ENCODE measurements around the gene MAMDC2.

The MAMDC2 gene

DNA sequence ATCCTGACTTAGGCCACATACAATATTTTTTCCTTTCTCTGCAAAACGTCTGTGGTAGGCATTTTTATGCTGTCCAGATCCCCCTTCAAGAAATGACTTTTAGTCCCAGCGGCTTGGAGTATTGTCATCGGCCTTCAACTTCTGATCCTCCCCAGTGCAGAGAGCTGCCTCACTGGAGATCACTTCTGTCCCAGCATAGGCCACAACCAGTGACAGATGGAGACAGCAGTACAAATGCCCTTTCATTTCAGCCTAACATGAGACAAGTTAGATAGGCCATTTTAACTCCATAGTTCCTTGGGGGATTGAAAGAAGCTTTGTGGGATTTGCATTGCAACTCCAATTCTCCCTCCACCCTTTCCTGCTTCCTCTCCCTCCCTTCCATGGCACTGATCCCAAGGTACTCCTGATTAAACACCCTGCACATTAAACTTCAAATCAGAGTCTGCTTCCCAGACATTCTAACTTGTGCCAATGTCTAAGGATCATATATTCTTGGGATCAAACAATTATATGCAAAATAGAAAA, 3.2 kb upstream of the MAMDC2 start:
- DNase-seq (ENCODE audit: low read depth): no peak

GRCh38 chr9:70042461-70043215, 1.0 kb upstream of the MAMDC2 start:
- no peak for DNase-seq (ENCODE audit: low read depth)

DNA sequence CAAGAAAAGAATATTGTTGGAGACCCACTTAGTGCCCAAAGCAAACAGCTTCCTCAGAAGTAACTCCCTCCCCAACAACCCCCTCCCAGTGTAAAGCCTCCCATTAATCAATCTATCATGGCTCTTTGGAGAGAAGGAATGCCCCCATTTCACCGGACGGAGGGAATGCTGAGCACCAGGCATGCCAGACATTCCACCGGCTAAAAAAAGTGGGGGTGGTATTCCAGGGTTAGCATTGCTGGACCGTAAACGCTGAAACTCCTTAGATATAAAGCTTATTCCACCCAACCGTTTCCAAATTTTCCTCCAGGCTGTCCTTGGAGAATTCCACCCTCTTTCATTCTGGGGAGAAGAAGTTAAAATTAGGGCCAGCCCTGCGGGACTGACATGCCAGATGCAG, 363 bp upstream of the MAMDC2 start:
- no peak for DNase-seq (ENCODE audit: low read depth)

GRCh38 chr9:70044490-70045307, 1.1 kb downstream of the MAMDC2 start:
- DNase-seq (ENCODE audit: low read depth): no peak

GRCh38 chr9:70045452-70045851, 1.8 kb downstream of the MAMDC2 start:
- no peak for DNase-seq (ENCODE audit: low read depth)

DNA sequence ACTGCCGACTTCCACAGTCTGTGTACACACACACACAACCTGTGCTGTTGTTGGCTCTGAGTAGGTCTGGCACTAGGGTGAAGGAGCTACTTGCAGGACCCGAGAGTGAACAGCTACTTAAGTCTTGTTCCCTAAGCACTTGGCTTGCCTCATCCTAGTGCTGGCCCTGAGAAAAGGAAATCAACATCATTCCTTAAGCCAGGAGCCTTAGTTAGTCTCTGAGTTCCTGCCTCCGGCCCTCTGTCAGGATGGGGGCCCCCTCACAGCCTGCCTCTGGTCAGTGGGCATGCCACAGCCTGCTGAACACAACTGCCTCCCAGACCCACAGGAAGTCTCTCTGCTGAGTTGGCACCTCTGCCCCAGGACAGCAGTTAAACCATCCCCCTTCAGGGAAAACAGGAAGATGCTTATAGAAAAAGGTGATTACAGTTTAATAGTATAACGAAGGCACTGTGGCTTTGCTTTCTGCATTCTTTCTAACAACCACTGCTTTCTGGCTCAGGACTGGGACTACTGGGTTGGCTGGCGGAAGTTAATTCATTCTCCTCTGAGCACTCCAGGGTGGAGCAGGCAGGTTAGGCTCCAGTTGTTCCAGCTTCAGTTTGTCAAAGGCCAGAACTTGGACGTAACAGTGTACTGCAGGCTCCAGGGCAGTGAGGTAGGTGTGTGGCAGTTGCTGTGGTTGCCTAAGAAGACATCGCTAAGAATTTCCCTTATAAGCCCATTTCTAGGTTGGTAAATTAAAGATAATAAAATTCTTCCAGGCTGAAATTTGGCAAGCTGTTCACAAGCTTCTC, 2.8 kb downstream of the MAMDC2 start:
- DNase-seq (ENCODE audit: low read depth): no peak

DNA sequence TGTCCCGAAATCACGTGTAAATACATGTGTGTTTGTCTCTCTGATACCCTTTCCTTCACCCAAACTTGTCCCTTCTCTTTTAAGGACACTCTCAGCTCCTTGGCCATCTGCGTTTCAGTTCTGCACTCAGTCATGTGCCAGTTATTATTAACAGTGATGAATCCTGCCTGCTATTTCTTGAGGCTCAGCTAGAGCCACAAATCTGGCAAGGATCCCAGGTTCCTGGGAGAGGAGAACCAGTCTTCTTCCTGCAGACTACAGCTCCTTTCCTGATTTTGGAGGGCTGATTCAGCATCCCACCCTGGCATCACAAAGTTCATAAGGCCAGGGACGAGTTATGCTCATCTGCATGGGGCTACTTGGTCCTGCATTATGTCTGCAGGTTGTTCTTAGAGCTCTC, 5.6 kb downstream of the MAMDC2 start:
- no peak for DNase-seq (ENCODE audit: low read depth)

DNA sequence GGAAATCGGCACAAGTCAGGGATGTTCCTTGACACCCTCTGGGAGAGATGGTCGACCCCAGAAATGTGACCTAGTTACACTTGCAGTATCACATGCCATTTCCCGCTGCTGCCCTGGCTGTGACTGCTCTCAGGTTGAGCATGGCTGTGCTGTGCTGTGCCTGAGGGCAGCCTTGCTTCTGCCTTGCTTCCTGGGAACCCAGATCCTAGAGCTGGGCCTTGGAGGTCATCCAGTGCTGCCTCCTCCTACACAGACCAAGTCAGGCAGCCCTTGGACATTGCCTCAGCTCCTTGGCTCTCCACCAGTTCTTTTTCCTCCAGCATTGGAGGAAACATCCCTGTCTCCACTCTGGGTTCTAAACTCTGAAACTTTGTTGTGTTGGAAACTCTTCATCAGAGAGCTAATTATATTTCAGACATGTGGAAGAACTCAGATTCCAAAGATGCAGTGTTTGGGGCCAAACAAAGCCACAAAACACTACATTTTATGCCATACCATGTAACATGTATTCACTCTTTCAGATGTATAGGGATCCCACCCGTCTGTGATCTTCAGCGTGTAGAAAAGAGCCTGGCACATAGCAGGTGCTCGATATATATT, 6.1 kb downstream of the MAMDC2 start:
- no peak for DNase-seq (ENCODE audit: low read depth)

DNA sequence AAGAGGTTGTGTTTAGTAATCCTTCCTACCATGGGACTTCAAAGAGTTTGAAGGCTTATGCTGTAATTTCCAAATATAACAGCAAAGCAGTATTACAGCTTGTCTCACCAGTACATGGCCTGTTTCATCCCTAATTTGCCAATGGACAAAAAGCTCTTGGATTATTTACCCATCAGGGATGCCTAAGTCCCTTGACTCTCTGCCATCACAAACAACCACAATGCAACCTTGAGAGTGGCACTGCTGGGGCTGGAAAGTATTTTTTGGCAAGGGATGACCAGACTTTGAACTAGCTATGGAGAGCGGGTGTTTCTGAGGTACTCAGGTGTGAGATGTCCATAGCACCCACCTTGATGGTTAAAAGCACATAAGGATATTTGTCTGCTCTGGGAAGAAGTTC, 9.1 kb downstream of the MAMDC2 start:
- DNase-seq (ENCODE audit: low read depth): no peak

- DNase-seq (ENCODE audit: low read depth): no peak
Observed at GRCh38 chr9:70053864-70054263, 10.2 kb downstream of the MAMDC2 start.

- DNase-seq (ENCODE audit: low read depth): no peak
Observed at GRCh38 chr9:70054521-70054920, 10.9 kb downstream of the MAMDC2 start.

DNA sequence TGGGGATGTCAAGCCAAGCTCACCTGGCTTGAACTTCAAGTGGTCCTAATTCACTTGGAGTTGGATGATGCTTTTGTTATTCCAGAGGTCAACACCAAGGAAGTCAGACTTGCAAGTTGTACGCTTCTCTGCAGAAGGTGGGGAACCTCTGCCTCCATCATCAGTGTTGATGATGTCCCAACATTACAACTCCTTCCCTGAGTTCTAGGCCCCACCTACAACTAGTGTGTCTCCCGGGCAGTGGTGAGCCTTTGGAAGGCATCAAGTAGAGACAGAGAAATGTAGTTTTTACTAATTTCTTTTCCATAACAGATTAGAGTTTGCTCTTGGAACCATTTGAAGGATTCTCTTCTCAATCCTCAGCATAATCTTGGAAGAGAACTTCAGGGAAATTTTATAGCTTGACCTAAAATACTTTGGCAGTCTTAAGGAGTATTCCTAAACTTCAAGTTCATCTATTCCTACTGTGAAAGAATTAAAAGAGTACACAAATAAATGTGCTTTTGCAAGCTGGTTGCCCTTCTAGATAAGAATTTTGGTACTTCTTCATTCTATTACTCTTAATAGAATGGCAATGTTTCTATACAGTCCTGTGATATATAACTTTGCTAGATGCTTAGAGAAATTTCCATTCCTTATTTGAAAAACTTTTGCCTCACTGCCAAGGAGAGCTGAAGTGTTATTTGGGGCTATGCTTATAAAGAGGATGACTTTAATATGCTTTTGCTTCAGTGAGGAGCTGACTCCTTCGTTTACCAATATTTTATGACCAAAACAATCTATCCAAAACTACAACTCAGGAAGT, 12.0 kb downstream of the MAMDC2 start:
- DNase-seq (ENCODE audit: low read depth): no peak

GRCh38 chr9:70056211-70056944, 12.7 kb downstream of the MAMDC2 start:
- DNase-seq (ENCODE audit: low read depth): no peak

DNA sequence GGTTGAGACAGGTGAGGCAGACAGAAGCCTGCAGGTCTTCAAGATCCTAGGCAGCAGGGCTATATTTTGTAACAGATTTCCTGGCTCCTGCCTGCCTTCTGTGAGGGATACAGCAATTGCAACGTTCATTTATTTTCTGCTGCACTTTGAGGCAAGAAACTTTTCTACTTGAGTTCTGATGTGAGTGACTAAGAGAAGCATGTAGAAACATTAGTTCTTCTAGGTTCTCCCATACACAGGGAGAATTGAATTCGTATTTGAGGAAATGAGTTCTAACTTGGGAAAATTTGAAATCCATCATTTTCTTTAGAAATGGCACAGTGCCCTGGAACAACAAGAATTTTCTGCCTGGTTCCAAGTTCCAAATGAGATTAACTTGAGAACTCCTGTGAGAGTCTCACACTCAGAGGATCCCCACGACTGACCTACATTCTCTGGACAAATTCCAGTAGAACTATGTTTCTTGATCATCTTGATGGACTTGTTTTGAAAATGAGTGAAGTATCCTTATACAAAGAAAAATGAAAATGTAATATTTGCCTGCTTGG, 15.0 kb downstream of the MAMDC2 start:
- no peak for DNase-seq (ENCODE audit: low read depth)

- DNase-seq (ENCODE audit: low read depth): no peak
Observed at GRCh38 chr9:70060148-70060882, 16.7 kb downstream of the MAMDC2 start.

GRCh38 chr9:70060883-70061507, 17.3 kb downstream of the MAMDC2 start:
- DNase-seq (ENCODE audit: low read depth): no peak

- no peak for DNase-seq (ENCODE audit: low read depth)
Observed at GRCh38 chr9:70061776-70062175, 18.1 kb downstream of the MAMDC2 start.

DNA sequence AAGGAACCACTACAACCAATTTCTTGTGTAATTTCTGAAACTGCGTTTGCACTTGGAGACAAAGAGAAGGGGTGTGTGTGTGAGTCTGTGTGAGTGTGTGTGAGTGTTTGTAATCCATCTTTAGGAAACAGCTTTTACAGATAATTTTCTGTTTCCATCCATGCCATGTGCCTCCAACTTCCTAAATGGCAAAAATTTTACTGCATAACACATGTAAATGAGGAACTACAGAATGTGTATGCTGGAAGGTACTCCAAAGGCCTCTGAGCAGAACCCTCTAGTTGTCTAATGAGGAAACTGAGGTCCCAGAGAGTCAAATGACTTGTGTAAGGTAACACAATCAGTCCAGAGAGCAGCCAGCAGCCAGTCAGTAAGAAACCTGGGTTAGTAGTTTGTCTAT, 20.8 kb downstream of the MAMDC2 start:
- DNase-seq (ENCODE audit: low read depth): no peak

DNA sequence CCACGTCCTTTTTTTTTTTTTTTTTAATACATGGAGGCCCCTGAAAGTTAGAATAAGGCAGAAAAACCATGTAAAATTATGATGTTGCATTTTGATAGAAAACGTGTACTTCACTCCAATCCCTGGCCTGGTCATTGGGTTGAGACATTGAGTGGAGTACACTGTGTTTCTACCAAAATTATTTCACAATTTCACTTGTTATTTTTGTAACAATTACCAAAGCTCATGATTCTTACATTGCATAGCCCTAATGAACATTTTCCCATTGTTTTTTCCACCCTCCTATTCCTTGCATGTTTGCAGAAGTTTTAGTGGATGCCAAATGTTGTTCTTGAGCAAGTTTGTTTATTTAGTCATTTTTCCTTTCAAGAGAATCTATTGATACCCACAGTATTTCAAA, 21.9 kb downstream of the MAMDC2 start:
- no peak for DNase-seq (ENCODE audit: low read depth)
